Muscle of leg (tissue), 11 donors: ENCODE measurements around the gene SUPT20HL2. TPM values are rescaled to one million over a fixed set of nuclear protein-coding genes. Genes with fewer than 3 reads are reported as not detected.
A peak's percentile ranks its signal among the peaks of the same experiment; 100 is the strongest.

Experiments
- DNase-seq: peaks from one replicate; pipeline ENCODE4 v3.0.0; 2013
- H3K27ac ChIP-seq: one replicate; pipeline ENCODE4 v1.5.1; 2013; ENCODE audit warnings: mild to moderate bottlenecking, low read length, control low read depth
- H3K27me3 ChIP-seq: one replicate; pipeline ENCODE4 v1.6.1; 2013; ENCODE audit warnings: low read length; ENCODE audit not compliant: control insufficient read depth, insufficient read depth
- H3K36me3 ChIP-seq: one replicate; pipeline ENCODE4 v1.6.1; 2013; ENCODE audit warnings: low read length; ENCODE audit not compliant: control insufficient read depth, insufficient read depth
- H3K4me1 ChIP-seq: one replicate; pipeline ENCODE4 v1.6.1; 2013; ENCODE audit warnings: low read length; ENCODE audit not compliant: control insufficient read depth, insufficient read depth
- H3K4me3 ChIP-seq: one replicate; pipeline ENCODE4 v1.5.1; 2013; ENCODE audit warnings: low read length, control low read depth
- H3K9me3 ChIP-seq: replicated peaks from 2 replicates; pipeline ENCODE4 v1.6.1; 2013; ENCODE audit warnings: low read depth, low read length; ENCODE audit not compliant: control insufficient read depth
- WGBS: methylation state at CpG from one replicate; pipeline ENCODE4 v1.1.5; 2013; ENCODE audit warnings: missing lambda C conversion rate; ENCODE audit not compliant: insufficient coverage; 5-methylcytosine and 5-hydroxymethylcytosine counted together
- polyA plus RNA-seq, 8 donors: library from polyadenylated mRNA; unstranded; fragments of 120-200 nt; gene quantifications; one replicate each; pipeline versions ENCODE4 v1.2.1 to v1.2.3, GENCODE V29; 2013; ENCODE audit warnings: inconsistent platforms in 1 of 8, low replicate concordance in 1 of 8; ENCODE audit not compliant: insufficient read length in 8 of 8, insufficient read depth in 1 of 8
- total RNA-seq: library from RNA; stranded (reverse); fragments of 120-200 nt; gene quantifications from one replicate; pipeline ENCODE4 v1.2.4, GENCODE V29; 2013

The SUPT20HL2 gene
- total and polyA plus RNA-seq, 9 donors = 0.09 to 0.22 (median 0.12) TPM; not detected in 2

- Histone ChIP-seq H3K36me3 (no peaks in the 10 kb centered on the region), H3K27me3 (peaks cover 41% of the 10 kb centered on the region), H3K4me1 (peaks cover 10% of the 10 kb centered on the region), H3K27ac (no peak overlapping the region), H3K4me3 (no peak overlapping the region), H3K9me3 (no peaks in the 10 kb centered on the region)
- 81% methylated on average over 3 of the region's 4 CpGs for WGBS
- DNase-seq = no peak
Observed at GRCh38 chrX:24293412-24293811, 20.5 kb downstream of the SUPT20HL2 start.

- 79% methylated on average over 3 of the region's 4 CpGs for WGBS
- Histone ChIP-seq H3K9me3 (no peaks in the 10 kb centered on the region), H3K27me3 (peaks cover 38% of the 10 kb centered on the region), H3K4me3 (no peak overlapping the region), H3K36me3 (no peaks in the 10 kb centered on the region), H3K27ac (no peak overlapping the region), H3K4me1 (peaks cover 8% of the 10 kb centered on the region)
- DNase-seq = peak; percentile 54
Observed at GRCh38 chrX:24292353-24292752, 21.5 kb downstream of the SUPT20HL2 start.

- peaks cover 3% of the 10 kb centered on the region for H3K4me1 ChIP-seq
- no peaks in the 10 kb centered on the region for H3K9me3 ChIP-seq
- H3K27ac ChIP-seq = no peak overlapping the region
- DNase-seq = no peak
- no peaks in the 10 kb centered on the region for H3K36me3 ChIP-seq
- no peak overlapping the region for H3K4me3 ChIP-seq
- WGBS = 77% methylated on average over 4 of the region's 5 CpGs
- H3K27me3 ChIP-seq = peaks cover 29% of the 10 kb centered on the region
Observed at GRCh38 chrX:24285082-24285481, 28.8 kb downstream of the SUPT20HL2 start.

GRCh38 chrX:24283127-24283794 is 30.6 kb downstream of the SUPT20HL2 start:
- no peaks in the 10 kb centered on the region for H3K36me3 ChIP-seq
- no peaks in the 10 kb centered on the region for H3K9me3 ChIP-seq
- H3K4me3 ChIP-seq = no peak overlapping the region
- peak; percentile 51 for DNase-seq
- H3K27me3 ChIP-seq = peaks cover 37% of the 10 kb centered on the region
- peaks cover 3% of the 10 kb centered on the region for H3K4me1 ChIP-seq
- peak overlapping the region; percentile 56 for H3K27ac ChIP-seq
- 20% methylated on average over 1 of the region's 2 CpGs for WGBS

GRCh38 chrX:24282381-24283126 is 31.3 kb downstream of the SUPT20HL2 start:
- peak; percentile 67 for DNase-seq
- H3K9me3 ChIP-seq = no peaks in the 10 kb centered on the region
- H3K36me3 ChIP-seq = no peaks in the 10 kb centered on the region
- H3K4me3 ChIP-seq = no peak overlapping the region
- H3K27me3 ChIP-seq = peaks cover 37% of the 10 kb centered on the region
- peaks cover 3% of the 10 kb centered on the region for H3K4me1 ChIP-seq
- 11% methylated on average over 3 of the region's 12 CpGs for WGBS
- peak overlapping the region; percentile 56 for H3K27ac ChIP-seq

- no peaks in the 10 kb centered on the region for H3K9me3 ChIP-seq
- WGBS = 100% methylated on average over 1 of the region's 5 CpGs
- no peak overlapping the region for H3K4me3 ChIP-seq
- peaks cover 34% of the 10 kb centered on the region for H3K27me3 ChIP-seq
- no peak for DNase-seq
- H3K4me1 ChIP-seq = no peaks in the 10 kb centered on the region
- H3K36me3 ChIP-seq = no peaks in the 10 kb centered on the region
- H3K27ac ChIP-seq = no peak overlapping the region
Observed at GRCh38 chrX:24277405-24277804, 36.5 kb downstream of the SUPT20HL2 start.

GRCh38 chrX:24276015-24276414 is 37.9 kb downstream of the SUPT20HL2 start:
- Histone ChIP-seq H3K27me3 (peaks cover 25% of the 10 kb centered on the region), H3K9me3 (no peaks in the 10 kb centered on the region)
- no CpG with 5 or more reads among the region's 5 CpGs for WGBS

GRCh38 chrX:24271262-24271661 is 42.6 kb downstream of the SUPT20HL2 start:
- Histone ChIP-seq H3K4me1 (no peaks in the 10 kb centered on the region), H3K4me3 (no peak overlapping the region), H3K36me3 (no peaks in the 10 kb centered on the region), H3K27me3 (peaks cover 18% of the 10 kb centered on the region), H3K27ac (no peak overlapping the region), H3K9me3 (no peaks in the 10 kb centered on the region)
- no peak for DNase-seq

More at GRCh38 chrX:24276015-24276414, 37.9 kb downstream of the SUPT20HL2 start:
- peak; percentile 14 for DNase-seq
- Histone ChIP-seq H3K36me3 (no peaks in the 10 kb centered on the region), H3K27ac (no peak overlapping the region), H3K4me3 (no peak overlapping the region), H3K4me1 (no peaks in the 10 kb centered on the region)

GRCh38 chrX:24268786-24269185 is 45.1 kb downstream of the SUPT20HL2 start:
- Histone ChIP-seq H3K27me3 (peaks cover 17% of the 10 kb centered on the region), H3K9me3 (no peaks in the 10 kb centered on the region), H3K27ac (no peak overlapping the region), H3K4me1 (no peaks in the 10 kb centered on the region), H3K36me3 (no peaks in the 10 kb centered on the region), H3K4me3 (no peak overlapping the region)
- DNase-seq = no peak
- 89% methylated on average over 2 of the region's 5 CpGs for WGBS

GRCh38 chrX:24266996-24267395 is 46.9 kb downstream of the SUPT20HL2 start:
- Histone ChIP-seq H3K27me3 (peaks cover 22% of the 10 kb centered on the region), H3K4me1 (no peaks in the 10 kb centered on the region), H3K9me3 (no peaks in the 10 kb centered on the region), H3K27ac (no peak overlapping the region), H3K36me3 (no peaks in the 10 kb centered on the region), H3K4me3 (no peak overlapping the region)
- no CpG with 5 or more reads among the region's 4 CpGs for WGBS
- no peak for DNase-seq
